Lower lobe of right lung (tissue), 2 donors: ENCODE results near the gene AGPAT3. TPM values are rescaled to one million over a fixed set of nuclear protein-coding genes. Genes with fewer than 3 reads are reported as not detected.

ENCODE experiments used
- ATAC-seq, 2 donors: fragments of 200-7000 bp; cut with Tn5 transposase; one replicate each; pipeline ENCODE4 v1.9.1; 2020 to 2022; ENCODE audit warnings: mild to moderate bottlenecking in 2 of 2, moderate library complexity in 2 of 2
- DNase-seq: peaks from one replicate; pipeline ENCODE4 v3.0.0-alpha.2; 2020
- H3K27ac ChIP-seq: fragments of 200-600 bp; one replicate; pipeline ENCODE4 v1.8.0; 2022
- H3K27me3 ChIP-seq: fragments of 200-600 bp; one replicate; pipeline ENCODE4 v1.8.0; 2022; ENCODE audit warnings: low read depth
- H3K36me3 ChIP-seq: fragments of 200-600 bp; one replicate; pipeline ENCODE4 v1.8.0; 2022; ENCODE audit warnings: mild to moderate bottlenecking
- H3K4me1 ChIP-seq: fragments of 200-600 bp; one replicate; pipeline ENCODE4 v1.8.0; 2022
- H3K4me3 ChIP-seq: fragments of 200-600 bp; one replicate; pipeline ENCODE4 v1.8.0; 2022; ENCODE audit warnings: mild to moderate bottlenecking
- H3K9me3 ChIP-seq: fragments of 200-600 bp; one replicate; pipeline ENCODE4 v1.8.0; 2022
- intact Hi-C: fragments of 100-400 bp; cut with DNase I; formaldehyde crosslinking; loops from one replicate; pipeline ENCODE4 v1.11.0; 2022
- total RNA-seq: library from RNA; stranded (reverse); fragmentation: NEBNext Ultra II Directional; extraction: Animal tissue kit (Norgen Biotek cat#: 25700); gene quantifications from one replicate; pipeline ENCODE4 v1.2.1, GENCODE V29; 2021
- TF ChIP-seq, protein P1 (sequence below): fragments of 200-600 bp; IDR thresholded peaks from one replicate; pipeline ENCODE4 v1.8.0; 2022; ENCODE audit warnings: antibody characterized with exemption, mild to moderate bottlenecking
- donor health status: DM: no; HTN: yes; CAD: no; lungs with severe emphysema.

Gene AGPAT3
- total RNA-seq, 1 donor from 2014 or later, result 83.3 TPM

- ATAC-seq, result no peak
These were observed 146.1 kb downstream of the AGPAT3 start for GRCh38 chr21:44011123-44011522.

GRCh38 chr21:44011579-44012473 lies 146.8 kb downstream of the AGPAT3 start, which contains the start of gene TRAPPC10:
Gene TRAPPC10, plus strand, starts transcription at chr21:44012309. Its CDS starts 185 bp downstream, at chr21:44012494.
- TF ChIP-seq, protein P1, sequence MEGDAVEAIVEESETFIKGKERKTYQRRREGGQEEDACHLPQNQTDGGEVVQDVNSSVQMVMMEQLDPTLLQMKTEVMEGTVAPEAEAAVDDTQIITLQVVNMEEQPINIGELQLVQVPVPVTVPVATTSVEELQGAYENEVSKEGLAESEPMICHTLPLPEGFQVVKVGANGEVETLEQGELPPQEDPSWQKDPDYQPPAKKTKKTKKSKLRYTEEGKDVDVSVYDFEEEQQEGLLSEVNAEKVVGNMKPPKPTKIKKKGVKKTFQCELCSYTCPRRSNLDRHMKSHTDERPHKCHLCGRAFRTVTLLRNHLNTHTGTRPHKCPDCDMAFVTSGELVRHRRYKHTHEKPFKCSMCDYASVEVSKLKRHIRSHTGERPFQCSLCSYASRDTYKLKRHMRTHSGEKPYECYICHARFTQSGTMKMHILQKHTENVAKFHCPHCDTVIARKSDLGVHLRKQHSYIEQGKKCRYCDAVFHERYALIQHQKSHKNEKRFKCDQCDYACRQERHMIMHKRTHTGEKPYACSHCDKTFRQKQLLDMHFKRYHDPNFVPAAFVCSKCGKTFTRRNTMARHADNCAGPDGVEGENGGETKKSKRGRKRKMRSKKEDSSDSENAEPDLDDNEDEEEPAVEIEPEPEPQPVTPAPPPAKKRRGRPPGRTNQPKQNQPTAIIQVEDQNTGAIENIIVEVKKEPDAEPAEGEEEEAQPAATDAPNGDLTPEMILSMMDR, result no peak
- peak; percentile 93 to 96 for ATAC-seq
- H3K27ac ChIP-seq, result peak within 1 kb of the TSS; percentile 98
- H3K4me3 ChIP-seq, result peak within 1 kb of the TSS; percentile 90
- peaks cover 47% of the 10 kb centered on the region for H3K4me1 ChIP-seq
- intact Hi-C loops, result no loop called here
- no peaks in the 10 kb centered on the region for H3K9me3 ChIP-seq
- H3K27me3 ChIP-seq, result no peaks in the 10 kb centered on the region
- peak; percentile 90 for DNase-seq
- no peaks in the 10 kb centered on the region for H3K36me3 ChIP-seq

More at GRCh38 chr21:44011123-44011522, 146.1 kb downstream of the AGPAT3 start:
- no peak for DNase-seq
- Histone ChIP-seq H3K27ac (peak overlapping the region; percentile 98), H3K36me3 (no peaks in the 10 kb centered on the region), H3K4me1 (peaks cover 42% of the 10 kb centered on the region), H3K27me3 (no peaks in the 10 kb centered on the region), H3K4me3 (peak overlapping the region; percentile 90), H3K9me3 (no peaks in the 10 kb centered on the region)
- intact Hi-C loops, result no loop called here
- TF ChIP-seq, protein P1, result no peak

DNA sequence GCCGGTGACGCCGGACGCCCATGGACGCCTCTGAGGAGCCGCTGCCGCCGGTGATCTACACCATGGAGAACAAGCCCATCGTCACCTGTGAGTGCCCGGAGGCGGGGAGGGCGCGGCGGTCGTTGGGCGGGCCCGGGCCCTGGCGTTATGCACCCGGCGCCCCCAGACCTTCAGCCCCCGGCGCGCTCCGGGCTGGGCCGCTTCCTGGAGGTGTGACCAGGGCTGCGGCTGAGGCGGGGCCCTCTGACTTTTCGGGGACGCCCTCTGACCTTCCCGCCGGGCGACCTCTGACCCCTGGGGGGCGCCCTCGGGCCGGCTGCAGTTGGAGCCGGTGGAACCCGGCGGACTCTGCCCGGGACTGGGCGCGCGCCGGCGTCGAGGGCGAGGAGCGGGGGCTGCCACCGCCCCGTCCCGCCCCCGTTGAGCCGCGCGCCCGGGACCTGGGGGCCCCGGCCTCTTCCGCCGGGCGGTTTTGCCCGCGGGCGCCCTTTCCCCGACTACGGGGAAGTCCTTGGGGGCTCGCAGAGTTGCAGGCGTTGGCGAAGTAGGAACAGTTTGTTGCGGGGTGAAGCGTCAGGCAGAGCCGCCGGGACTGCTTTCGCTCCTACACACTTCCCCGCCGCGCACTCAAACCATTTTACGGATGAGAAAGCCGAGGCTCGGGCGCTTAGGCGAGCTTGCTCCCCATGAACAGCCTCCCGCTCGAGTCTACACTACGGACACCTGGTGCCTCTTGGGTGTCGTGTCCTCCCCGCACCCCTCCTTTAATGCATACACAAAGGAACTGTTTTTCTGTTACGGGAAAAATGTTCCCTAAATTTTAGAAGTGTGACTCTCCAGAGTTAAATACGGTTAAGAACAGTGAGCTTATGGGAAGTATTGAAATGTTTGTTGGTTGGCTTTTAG lies 147.7 kb downstream of the AGPAT3 start:
- Histone ChIP-seq H3K36me3 (no peaks in the 10 kb centered on the region), H3K4me1 (peaks cover 56% of the 10 kb centered on the region), H3K4me3 (peak overlapping the region; percentile 90), H3K27me3 (no peaks in the 10 kb centered on the region), H3K9me3 (no peaks in the 10 kb centered on the region), H3K27ac (peak overlapping the region; percentile 98)
- DNase-seq (peak; percentile 82), ATAC-seq (peak; percentile 66 to 86)
- TF ChIP-seq, protein P1, result peak; percentile 27
- intact Hi-C loops, result no loop called here

GRCh38 chr21:44013380-44014088 lies 148.5 kb downstream of the AGPAT3 start:
- no peak for ATAC-seq

More at GRCh38 chr21:44013380-44014088, 148.5 kb downstream of the AGPAT3 start:
- Histone ChIP-seq H3K4me3 (peak overlapping the region; percentile 90), H3K36me3 (no peaks in the 10 kb centered on the region), H3K27ac (peak overlapping the region; percentile 98), H3K4me1 (peaks cover 56% of the 10 kb centered on the region), H3K9me3 (no peaks in the 10 kb centered on the region), H3K27me3 (no peaks in the 10 kb centered on the region)
- intact Hi-C loops, result no loop called here
- no peak for DNase-seq
- TF ChIP-seq, protein P1, result no peak
